HG03159 (cell line): ENCODE data around the gene TP63.
"Not testable (repeated sequence)": the region's sequence is repeated elsewhere in the genome, so short reads cannot be mapped to it uniquely, and the experiment has no call there.

Experiments used
- ATAC-seq: cut with Tn5 transposase; IDR thresholded peaks from one replicate; pipeline ENCODE4 v1.9.1; 2021; ENCODE audit warnings: mild to moderate bottlenecking, moderate library complexity; ENCODE audit not compliant: unreplicated experiment

Gene TP63

GRCh38 chr3:189720736-189721417, 89.7 kb downstream of the TP63 start:
- no peak for ATAC-seq

- ATAC-seq = no peak
These were observed 90.9 kb downstream of the TP63 start for GRCh38 chr3:189721873-189722665.

GRCh38 chr3:189724356-189724755, 93.2 kb downstream of the TP63 start:
- no peak for ATAC-seq

- no peak for ATAC-seq
These were observed 95.1 kb downstream of the TP63 start for GRCh38 chr3:189726277-189726676.

- no peak for ATAC-seq
These were observed 96.0 kb downstream of the TP63 start for GRCh38 chr3:189727158-189727557.

GRCh38 chr3:189727898-189728297, 96.7 kb downstream of the TP63 start:
- no peak for ATAC-seq

DNA sequence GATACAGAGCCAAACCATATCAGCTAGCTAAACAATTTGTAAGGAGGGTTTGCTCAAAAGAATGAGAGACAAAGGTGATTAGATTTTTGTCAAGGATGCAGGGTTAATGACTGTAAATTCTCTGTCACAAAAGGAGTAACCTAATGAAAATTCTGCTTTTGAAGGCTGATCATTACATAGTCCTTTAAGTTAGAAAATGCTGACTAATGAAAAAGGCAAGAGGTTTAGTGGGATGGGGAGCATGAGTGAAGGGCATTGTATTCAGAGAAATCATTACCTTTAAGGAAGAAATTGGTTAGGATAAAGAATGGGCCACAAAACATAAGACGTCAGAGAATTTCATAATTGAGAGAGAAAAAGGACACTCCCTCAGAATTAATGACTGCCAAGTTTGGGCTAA, 97.7 kb downstream of the TP63 start:
- no peak for ATAC-seq

- ATAC-seq = no peak
These were observed 102.9 kb downstream of the TP63 start for GRCh38 chr3:189734061-189734460.

GRCh38 chr3:189735913-189736312, 104.7 kb downstream of the TP63 start:
- no peak for ATAC-seq

DNA sequence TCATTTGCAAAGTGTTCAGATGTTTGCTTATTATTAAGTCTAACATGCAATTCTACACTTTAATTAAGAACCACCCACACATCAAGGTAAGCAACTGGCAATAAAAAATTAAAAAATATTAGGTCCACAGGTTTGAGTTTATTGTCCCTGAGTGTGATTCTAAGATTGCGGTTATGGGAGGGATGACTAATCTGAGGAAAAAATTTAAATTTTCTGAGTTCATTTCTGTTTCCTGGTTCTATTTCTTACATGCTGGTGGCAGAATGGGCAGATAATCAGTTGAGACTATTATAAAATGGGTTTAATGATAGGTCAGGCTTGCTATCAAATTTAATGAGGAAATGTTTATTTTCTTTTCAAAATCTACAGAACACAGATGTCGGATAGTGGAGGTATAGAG, 105.9 kb downstream of the TP63 start:
- no peak for ATAC-seq

GRCh38 chr3:189737619-189738018, 106.4 kb downstream of the TP63 start:
- ATAC-seq = no peak

GRCh38 chr3:189739378-189739777, 108.2 kb downstream of the TP63 start:
- no peak for ATAC-seq

DNA sequence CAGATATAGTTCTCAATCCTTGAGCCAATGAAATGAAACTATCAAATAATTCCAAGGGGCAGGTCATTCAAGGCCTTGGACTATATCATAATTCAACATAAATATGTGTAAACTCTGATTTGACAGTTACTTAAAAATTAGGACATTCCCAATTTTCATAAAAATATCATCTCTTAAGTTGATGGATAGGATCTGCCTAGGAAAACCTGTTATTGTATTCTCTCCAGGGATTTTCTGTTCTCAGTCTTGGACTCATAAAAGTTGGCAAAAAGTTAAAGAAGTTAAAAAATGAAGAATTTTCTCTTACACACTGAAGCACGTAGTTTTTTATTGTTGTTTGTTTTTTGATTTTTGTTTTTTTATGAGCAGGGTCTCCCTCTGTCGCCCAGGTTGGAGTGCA, 109.0 kb downstream of the TP63 start:
- ATAC-seq = no peak

DNA sequence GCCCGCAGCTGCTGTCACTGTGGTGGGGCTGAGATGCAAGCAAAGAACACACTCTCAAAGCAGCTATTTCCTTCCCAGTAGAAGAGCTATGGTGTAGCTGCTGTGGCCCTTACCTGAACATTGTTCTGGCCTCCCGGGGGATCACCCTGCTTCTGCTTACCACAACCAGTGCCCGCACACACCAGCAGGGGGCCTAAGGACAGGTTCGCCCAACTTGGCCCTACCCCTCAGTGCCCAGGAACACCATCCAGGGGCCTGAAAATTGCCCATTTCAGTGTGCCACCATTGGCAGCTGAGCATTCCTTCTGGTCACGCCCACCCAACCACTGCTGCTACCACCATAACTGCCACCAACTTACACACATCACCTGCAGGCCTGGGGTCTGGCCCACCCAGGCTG, 113.0 kb downstream of the TP63 start:
- ATAC-seq = no peak

DNA sequence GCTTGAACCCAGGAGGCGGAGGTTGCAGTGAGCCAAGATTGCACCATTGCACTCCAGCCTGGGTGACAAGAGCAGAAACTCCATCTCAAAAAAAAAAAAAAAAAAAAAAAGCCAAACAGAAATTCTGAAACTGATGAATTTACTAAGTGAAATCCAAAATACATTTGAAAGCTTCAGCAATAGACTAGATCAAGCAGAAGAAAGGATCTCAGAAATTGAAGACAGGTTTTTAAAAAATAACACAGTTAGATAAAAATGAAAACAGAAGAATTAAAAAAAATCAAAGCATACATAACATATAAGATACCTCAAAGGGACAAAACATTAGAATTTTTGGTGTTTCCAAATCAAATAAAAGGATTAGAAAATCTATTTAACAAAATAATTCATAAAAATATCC, 114.4 kb downstream of the TP63 start:
- no peak for ATAC-seq

GRCh38 chr3:189748046-189748445, 116.9 kb downstream of the TP63 start:
- ATAC-seq = no peak

GRCh38 chr3:189750972-189751371, 119.8 kb downstream of the TP63 start:
- ATAC-seq = not testable (repeated sequence)

DNA sequence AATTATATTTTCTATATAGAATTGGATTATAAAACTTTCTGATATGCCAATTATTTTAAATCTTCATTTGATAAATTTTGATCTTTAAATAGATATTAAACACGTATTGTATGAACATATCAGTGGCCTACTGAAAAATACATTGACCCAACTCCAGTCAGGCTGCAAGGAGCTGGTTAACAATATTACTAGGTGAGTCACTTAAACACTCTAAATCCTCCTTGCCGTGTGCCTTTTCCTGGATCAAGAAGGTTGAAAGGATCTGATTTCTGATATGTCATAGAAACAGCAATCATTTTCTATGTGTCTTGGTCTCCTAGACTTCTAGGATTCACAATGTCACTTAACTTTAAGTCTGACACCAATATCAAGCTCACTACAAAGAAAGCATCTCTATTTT, 123.2 kb downstream of the TP63 start:
- no peak for ATAC-seq

GRCh38 chr3:189756582-189757078, 125.4 kb downstream of the TP63 start:
- no peak for ATAC-seq

DNA sequence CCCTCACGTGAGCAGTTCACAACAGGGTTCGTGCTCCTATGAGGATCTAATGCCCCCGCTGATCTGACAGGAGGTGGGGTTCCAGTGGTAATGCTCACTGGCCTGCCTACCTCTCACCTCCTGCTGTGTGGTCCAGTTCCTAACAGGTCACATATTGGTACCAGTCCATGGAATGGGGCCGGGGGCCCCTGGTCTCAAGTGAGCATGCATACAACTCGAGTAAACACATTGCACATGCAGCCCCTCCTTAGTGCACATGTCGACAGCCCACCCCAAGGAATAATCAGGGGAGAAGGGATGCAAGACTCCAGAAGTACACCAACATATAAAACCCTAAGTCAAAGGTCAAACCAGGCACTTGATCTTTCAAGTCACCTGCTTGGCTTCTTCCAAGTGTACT, 127.0 kb downstream of the TP63 start:
- ATAC-seq = no peak

GRCh38 chr3:189766416-189766815, 135.2 kb downstream of the TP63 start:
- no peak for ATAC-seq

DNA sequence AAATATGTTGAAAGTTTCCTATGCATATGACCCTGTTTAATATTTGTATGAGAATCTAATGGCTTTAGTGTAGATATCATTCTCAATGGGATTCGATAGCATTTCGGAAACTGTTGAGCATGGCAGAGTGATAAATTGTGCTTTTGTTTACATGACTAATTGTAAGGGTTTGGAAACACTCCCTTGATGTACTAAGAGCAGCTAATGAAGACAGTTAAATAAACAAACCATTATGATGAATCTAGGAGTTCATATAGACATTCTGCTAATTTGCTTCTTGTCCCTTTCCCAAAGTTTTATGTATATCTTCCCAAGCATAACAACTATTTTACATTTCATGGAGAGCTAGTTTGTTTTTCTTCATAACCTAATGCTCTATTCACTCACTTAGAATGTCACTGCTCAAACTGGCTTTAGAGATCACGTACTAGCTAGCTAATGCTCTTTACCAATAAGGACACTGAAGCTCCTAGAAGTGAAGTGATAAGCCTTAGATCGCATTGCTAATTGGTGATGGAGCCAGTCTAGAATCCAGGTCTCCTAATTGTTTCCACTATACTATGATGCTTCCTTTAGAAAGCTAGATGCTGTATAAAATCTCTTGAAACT, 140.8 kb downstream of the TP63 start:
- no peak for ATAC-seq
